H9 (cell line): Measurements from ENCODE around the gene IL20. TPM values are rescaled to one million over a fixed set of nuclear protein-coding genes. Genes with fewer than 3 reads are reported as not detected.

Experiments
- DNase-seq: peaks from one replicate; pipeline ENCODE4 v3.0.0-alpha.2; 2017
- H2AFZ ChIP-seq: one replicate; pipeline ENCODE4 v1.6.1; 2013; ENCODE audit warnings: mild to moderate bottlenecking, low read length, control low read depth, moderate library complexity
- H2AK5ac ChIP-seq: 2 replicates; pipeline ENCODE4 v1.6.1; 2013; ENCODE audit warnings: low read length, control low read depth, mixed read lengths; ENCODE audit not compliant: insufficient read length
- H2BK120ac ChIP-seq: one replicate; pipeline ENCODE4 v1.6.1; 2013; ENCODE audit warnings: low read depth, mild to moderate bottlenecking, low read length, control low read depth, inconsistent platforms; ENCODE audit not compliant: poor library complexity, severe bottlenecking
- H2BK12ac ChIP-seq: 2 replicates; pipeline ENCODE4 v1.6.1; 2013; ENCODE audit warnings: low read length, control low read depth, mixed read lengths, low read depth; ENCODE audit not compliant: insufficient read length
- H2BK15ac ChIP-seq: 2 replicates; pipeline ENCODE4 v1.6.1; 2013; ENCODE audit warnings: low read depth, low read length, control low read depth
- H2BK20ac ChIP-seq: one replicate; pipeline ENCODE4 v1.6.1; 2013; ENCODE audit warnings: low read depth, mild to moderate bottlenecking, low read length, control low read depth, inconsistent platforms; ENCODE audit not compliant: poor library complexity, severe bottlenecking
- H2BK5ac ChIP-seq: 2 replicates; pipeline ENCODE4 v1.6.1; 2013; ENCODE audit warnings: low read length, control low read depth, mixed read lengths; ENCODE audit not compliant: insufficient read length
- H3K14ac ChIP-seq: 2 replicates; pipeline ENCODE4 v1.6.1; 2013; ENCODE audit warnings: low read length, control low read depth; ENCODE audit not compliant: insufficient read depth
- H3K18ac ChIP-seq: 2 replicates; pipeline ENCODE4 v1.6.1; 2013; ENCODE audit warnings: low read depth, mild to moderate bottlenecking, mixed read lengths, low read length, control low read depth; ENCODE audit not compliant: insufficient read length
- H3K23ac ChIP-seq: 2 replicates; pipeline ENCODE4 v1.6.1; 2013; ENCODE audit warnings: low read length, control low read depth, mixed read lengths, low read depth; ENCODE audit not compliant: insufficient read length
- H3K23me2 ChIP-seq: 2 replicates; pipeline ENCODE4 v1.6.1; 2013; ENCODE audit warnings: low read depth, mild to moderate bottlenecking, mixed read lengths, low read length, control low read depth; ENCODE audit not compliant: insufficient read length, poor library complexity, severe bottlenecking
- H3K27ac ChIP-seq: 2 replicates; pipeline ENCODE4 v1.5.1; 2013; ENCODE audit warnings: low read length, control low read depth, mixed read lengths, low read depth; ENCODE audit not compliant: insufficient read length
- H3K27me3 ChIP-seq: 2 replicates; pipeline ENCODE4 v1.6.1; 2013; ENCODE audit warnings: low read length, control low read depth, inconsistent platforms; ENCODE audit not compliant: insufficient read depth
- H3K4ac ChIP-seq: 2 replicates; pipeline ENCODE4 v1.6.1; 2013; ENCODE audit warnings: low read depth, mild to moderate bottlenecking, control low read depth, inconsistent platforms, low read length, moderate library complexity
- H3K4me1 ChIP-seq: 2 replicates; pipeline ENCODE4 v1.6.1; 2013; ENCODE audit warnings: low read length, control low read depth, inconsistent platforms; ENCODE audit not compliant: insufficient read depth
- H3K4me2 ChIP-seq: 2 replicates; pipeline ENCODE4 v1.6.1; 2013; ENCODE audit warnings: low read length, control low read depth, mixed read lengths; ENCODE audit not compliant: insufficient read length, insufficient read depth
- H3K56ac ChIP-seq: 2 replicates; pipeline ENCODE4 v1.6.1; 2013; ENCODE audit warnings: low read depth, mild to moderate bottlenecking, mixed read lengths, low read length, control low read depth; ENCODE audit not compliant: insufficient read length
- H3K79me1 ChIP-seq: 2 replicates; pipeline ENCODE4 v1.6.1; 2013; ENCODE audit warnings: low read depth, mild to moderate bottlenecking, moderate library complexity, low read length, control low read depth, inconsistent platforms; ENCODE audit not compliant: insufficient read depth, poor library complexity, severe bottlenecking
- H3K79me2 ChIP-seq: 2 replicates; pipeline ENCODE4 v1.6.1; 2013; ENCODE audit warnings: low read length, control low read depth, inconsistent platforms; ENCODE audit not compliant: insufficient read depth
- H3K9ac ChIP-seq: 2 replicates; pipeline ENCODE4 v1.6.1; 2013; ENCODE audit warnings: low read length, control low read depth, mixed read lengths; ENCODE audit not compliant: insufficient read length; ENCODE audit errors: extremely low read depth
- H3K9me3 ChIP-seq: one replicate; pipeline ENCODE4 v1.6.1; 2013; ENCODE audit warnings: low read depth, low read length, inconsistent platforms; ENCODE audit not compliant: control insufficient read depth
- H3T11ph ChIP-seq: one replicate; pipeline ENCODE4 v1.6.1; 2013; ENCODE audit warnings: mild to moderate bottlenecking, low read length, control low read depth, inconsistent platforms
- H4K20me1 ChIP-seq: one replicate; pipeline ENCODE4 v1.6.1; 2013; ENCODE audit not compliant: control insufficient read depth, insufficient read length, insufficient read depth
- H4K5ac ChIP-seq: 2 replicates; pipeline ENCODE4 v1.6.1; 2013; ENCODE audit warnings: low read depth, mild to moderate bottlenecking, mixed read lengths, low read length, control low read depth; ENCODE audit not compliant: insufficient read length
- H4K8ac ChIP-seq: replicated peaks from 2 replicates; pipeline ENCODE4 v1.6.1; 2013; ENCODE audit warnings: low read length, control low read depth, mixed read lengths, low read depth; ENCODE audit not compliant: insufficient read length
- H4K91ac ChIP-seq: 2 replicates; pipeline ENCODE4 v1.6.1; 2013; ENCODE audit warnings: low read depth, mild to moderate bottlenecking, moderate library complexity, mixed read lengths, low read length, control low read depth; ENCODE audit not compliant: insufficient read length
- H3K27ac Mint-ChIP-seq, 3 experiments: 2 replicates in 2 of 3; 3 replicates in 1 of 3; pipeline ENCODE4 v1.8.0; 2020 to 2021; ENCODE audit warnings: mixed read lengths in 3 of 3, mild to moderate bottlenecking in 1 of 3, moderate library complexity in 1 of 3
- H3K27me3 Mint-ChIP-seq: 2 replicates; pipeline ENCODE4 v1.8.0; 2021; ENCODE audit warnings: low read depth, mild to moderate bottlenecking, moderate library complexity, mixed read lengths
- H3K36me3 Mint-ChIP-seq, 3 experiments: 2 replicates in 2 of 3; 3 replicates in 1 of 3; pipeline ENCODE4 v1.8.0; 2020 to 2021; ENCODE audit warnings: low read depth in 3 of 3, mixed read lengths in 3 of 3; ENCODE audit not compliant: insufficient read depth in 1 of 3
- H3K4me1 Mint-ChIP-seq, 2 experiments: 2 replicates each; pipeline ENCODE4 v1.8.0; 2020; ENCODE audit warnings: mixed read lengths in 2 of 2
- H3K4me3 Mint-ChIP-seq, 2 experiments: 2 replicates in 1 of 2; 3 replicates in 1 of 2; pipeline ENCODE4 v1.8.0; 2020 to 2021; ENCODE audit warnings: mild to moderate bottlenecking in 2 of 2, mixed read lengths in 2 of 2, moderate library complexity in 1 of 2
- H3K9me3 Mint-ChIP-seq, 2 experiments: 2 replicates in 1 of 2; 3 replicates in 1 of 2; pipeline ENCODE4 v1.8.0; 2020; ENCODE audit warnings: mild to moderate bottlenecking in 2 of 2, mixed read lengths in 2 of 2, moderate library complexity in 1 of 2
- WGBS: extraction: QIAGEN DNeasy Blood & Tissue Kit; methylation state at CpG from one replicate; pipeline ENCODE4 v1.1.7; 2013; ENCODE audit warnings: missing lambda C conversion rate, low lambda C conversion rate, mixed read lengths; ENCODE audit not compliant: insufficient read length; ENCODE audit errors: extremely low coverage; 5-methylcytosine and 5-hydroxymethylcytosine counted together
- total RNA-seq: library from RNA; stranded (reverse); gene quantifications from 2 replicates; pipeline ENCODE4 v1.2.1, GENCODE V29; 2021
- TF ChIP-seq, protein P1 (sequence below): fragments of 200-600 bp; sonication (generic); conservative IDR thresholded peaks from 3 replicates; pipeline ENCODE4 v1.8.0; 2021; ENCODE audit warnings: antibody characterized with exemption, mild to moderate bottlenecking

IL20 gene
- total RNA-seq, 1 experiment from 2014 or later, result not detected

DNA sequence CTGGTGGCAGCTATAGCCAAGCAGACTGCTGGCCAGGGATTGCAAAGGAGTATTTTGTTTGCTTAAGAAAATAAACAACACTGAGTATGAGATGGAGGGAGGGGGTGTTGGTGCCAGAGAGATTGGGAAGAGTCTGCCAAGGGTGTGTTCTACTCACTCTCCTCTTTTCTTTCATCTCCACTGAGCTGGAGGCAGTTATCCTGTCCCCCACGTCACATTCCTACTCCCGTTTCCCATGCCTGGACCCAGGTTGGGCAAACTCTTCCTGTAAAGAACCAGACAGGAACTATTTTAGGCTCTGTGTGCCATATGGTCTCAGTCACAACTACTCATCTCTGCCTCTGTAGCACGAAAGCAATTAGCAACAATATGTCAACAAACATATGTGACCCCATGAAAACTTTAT lies 30.4 kb downstream of the IL20 start:
- H4K5ac ChIP-seq, result no peak overlapping the region
- H2BK20ac ChIP-seq, result no peak overlapping the region
- H2BK12ac ChIP-seq, result no peak overlapping the region
- H3K14ac ChIP-seq, result no peak overlapping the region
- H3K27me3 ChIP-seq, result no peaks in the 10 kb centered on the region
- H3K4ac ChIP-seq, result no peak overlapping the region
- H2BK15ac ChIP-seq, result no peak overlapping the region
- H3K23ac ChIP-seq, result no peak overlapping the region
- no peaks in the 10 kb centered on the region for H3K9me3 ChIP-seq
- no peaks in the 10 kb centered on the region for H3K23me2 ChIP-seq
- H3K27ac Mint-ChIP-seq, result peak overlapping the region in 1 of 3 experiments; percentile 11; a peak in 1 of 7 replicates
- DNase-seq, result no peak
- no peak overlapping the region for H3K4me3 Mint-ChIP-seq
- H2AFZ ChIP-seq, result no peak overlapping the region
- no peak overlapping the region for H4K91ac ChIP-seq
- H4K20me1 ChIP-seq, result no peaks in the 10 kb centered on the region
- H3K9me3 Mint-ChIP-seq, result no peaks in the 10 kb centered on the region
- no peaks in the 10 kb centered on the region for H3K79me1 ChIP-seq
- H3K4me1 Mint-ChIP-seq, result peaks cover 13 to 16% of the 10 kb centered on the region in 2 experiments
- H3K36me3 Mint-ChIP-seq, result no peaks in the 10 kb centered on the region
- H3K27me3 Mint-ChIP-seq, result peaks cover 16% of the 10 kb centered on the region
- H3K18ac ChIP-seq, result no peak overlapping the region
- no peak overlapping the region for H2BK120ac ChIP-seq
- no peak overlapping the region for H3K4me2 ChIP-seq
- no peak overlapping the region for H3K27ac ChIP-seq
- no peak overlapping the region for H4K8ac ChIP-seq
- no peaks in the 10 kb centered on the region for H3K79me2 ChIP-seq
- TF ChIP-seq, protein P1, sequence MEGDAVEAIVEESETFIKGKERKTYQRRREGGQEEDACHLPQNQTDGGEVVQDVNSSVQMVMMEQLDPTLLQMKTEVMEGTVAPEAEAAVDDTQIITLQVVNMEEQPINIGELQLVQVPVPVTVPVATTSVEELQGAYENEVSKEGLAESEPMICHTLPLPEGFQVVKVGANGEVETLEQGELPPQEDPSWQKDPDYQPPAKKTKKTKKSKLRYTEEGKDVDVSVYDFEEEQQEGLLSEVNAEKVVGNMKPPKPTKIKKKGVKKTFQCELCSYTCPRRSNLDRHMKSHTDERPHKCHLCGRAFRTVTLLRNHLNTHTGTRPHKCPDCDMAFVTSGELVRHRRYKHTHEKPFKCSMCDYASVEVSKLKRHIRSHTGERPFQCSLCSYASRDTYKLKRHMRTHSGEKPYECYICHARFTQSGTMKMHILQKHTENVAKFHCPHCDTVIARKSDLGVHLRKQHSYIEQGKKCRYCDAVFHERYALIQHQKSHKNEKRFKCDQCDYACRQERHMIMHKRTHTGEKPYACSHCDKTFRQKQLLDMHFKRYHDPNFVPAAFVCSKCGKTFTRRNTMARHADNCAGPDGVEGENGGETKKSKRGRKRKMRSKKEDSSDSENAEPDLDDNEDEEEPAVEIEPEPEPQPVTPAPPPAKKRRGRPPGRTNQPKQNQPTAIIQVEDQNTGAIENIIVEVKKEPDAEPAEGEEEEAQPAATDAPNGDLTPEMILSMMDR, result no peak
- peaks cover under 1% of the 10 kb centered on the region; the same call in 1 of the 2 replicates for H3K4me1 ChIP-seq
- H3T11ph ChIP-seq, result no peak overlapping the region
- no peak overlapping the region for H2AK5ac ChIP-seq
- H3K9ac ChIP-seq, result no peak overlapping the region
- no peak overlapping the region for H2BK5ac ChIP-seq
- H3K56ac ChIP-seq, result no peak overlapping the region
- WGBS, result no CpG with 5 or more reads among the region's 3 CpGs
